ENCODE measurements around the gene PLD1. TPM values are rescaled to one million over a fixed set of nuclear protein-coding genes. Genes with fewer than 3 reads are reported as not detected.

The PLD1 gene
- total and polyA plus RNA-seq, 2 of the 8 experiments (the other 6 are each of a cell fraction or from before 2014, with no cell fraction given): 1.2 to 2.6 TPM

GRCh38 chr3:171551296-171551695 is 259.0 kb downstream of the PLD1 start (continued):
- no peak for TF ChIP-seq RFX5 (IDR thresholded peaks at IDR 0.05; ENCODE audit: borderline replicate concordance, low read depth, low read length)
- no peak for TF ChIP-seq CREB1 (IDR thresholded peaks at IDR 0.05)
- TF ChIP-seq EGR1 (IDR thresholded peaks at IDR 0.05; ENCODE audit: borderline replicate concordance, low read depth, low read length): no peak
- TF ChIP-seq CHD1 (IDR thresholded peaks at IDR 0.05; ENCODE audit: low read depth, low read length): no peak
- TF ChIP-seq SRF (IDR thresholded peaks at IDR 0.05; ENCODE audit: low read depth, low read length): no peak
- TF ChIP-seq TAF7 (optimal IDR thresholded peaks at IDR 0.05; ENCODE audit: borderline replicate concordance, low read depth, low read length): no peak
- no peak for TF ChIP-seq E2F6 (IDR thresholded peaks at IDR 0.05)

Other genes starting within 250 kb of the PLD1 start
- gene TMEM212, start 32.9 kb upstream of the PLD1 start, total RNA-seq (2021; fragmentation: NEBNext Ultra II Directional; extraction: Animal tissue kit (Norgen Biotek cat#: 25700)): not detected in 2 replicates
- not detected in 2 replicates for gene TMEM212, start 32.9 kb upstream of the PLD1 start, polyA plus RNA-seq (2011; rRNA removed)
- 44.4 TPM in 2 replicates for gene FNDC3B, start 229.1 kb upstream of the PLD1 start, total RNA-seq (2021; fragmentation: NEBNext Ultra II Directional; extraction: Animal tissue kit (Norgen Biotek cat#: 25700))
- 14.1 and 15.7 TPM in 2 replicates for gene FNDC3B, start 229.1 kb upstream of the PLD1 start, polyA plus RNA-seq (2011; rRNA removed)

Measured in H1 (cell line).